HFFc6 (cell line): Measurements from ENCODE around the gene FAM221B. TPM values are rescaled to one million over a fixed set of nuclear protein-coding genes. Genes with fewer than 3 reads are reported as not detected.

ENCODE experiments used
- DNase-seq: peaks from one replicate; pipeline ENCODE4 v3.0.0-alpha.2; 2018
- H3K27ac Mint-ChIP-seq: 2 replicates; pipeline ENCODE4 v1.8.0; 2020; ENCODE audit warnings: mild to moderate bottlenecking, mixed read lengths
- H3K27me3 Mint-ChIP-seq: 2 replicates; pipeline ENCODE4 v1.8.0; 2021; ENCODE audit warnings: mild to moderate bottlenecking, moderate library complexity, mixed read lengths; ENCODE audit not compliant: insufficient read depth
- H3K36me3 Mint-ChIP-seq: 2 replicates; pipeline ENCODE4 v1.8.0; 2021; ENCODE audit warnings: low read depth, mixed read lengths
- H3K4me1 Mint-ChIP-seq: 2 replicates; pipeline ENCODE4 v1.8.0; 2020; ENCODE audit warnings: low read depth, mixed read lengths
- H3K4me3 Mint-ChIP-seq: 2 replicates; pipeline ENCODE4 v1.8.0; 2020; ENCODE audit warnings: mild to moderate bottlenecking, moderate library complexity, mixed read lengths
- H3K9me3 Mint-ChIP-seq: 2 replicates; pipeline ENCODE4 v1.8.0; 2020; ENCODE audit warnings: mild to moderate bottlenecking, mixed read lengths
- total RNA-seq, 6 experiments: library from RNA; stranded (reverse); fragmentation: NEBNext Ultra II Directional; extraction: Animal tissue kit (Norgen Biotek cat#: 25700); gene quantifications; 2 replicates in 1 of 6; 3 replicates in 5 of 6; pipeline ENCODE4 v1.2.3, GENCODE V29; 2021
- TF ChIP-seq, protein P1 (sequence below): fragments of 200-600 bp; sonication (generic); IDR thresholded peaks from 2 replicates; pipeline ENCODE4 v1.5.0; 2021; ENCODE audit warnings: antibody characterized with exemption, mild to moderate bottlenecking

Gene FAM221B
- total RNA-seq, 6 experiments from 2014 or later = not detected

DNA sequence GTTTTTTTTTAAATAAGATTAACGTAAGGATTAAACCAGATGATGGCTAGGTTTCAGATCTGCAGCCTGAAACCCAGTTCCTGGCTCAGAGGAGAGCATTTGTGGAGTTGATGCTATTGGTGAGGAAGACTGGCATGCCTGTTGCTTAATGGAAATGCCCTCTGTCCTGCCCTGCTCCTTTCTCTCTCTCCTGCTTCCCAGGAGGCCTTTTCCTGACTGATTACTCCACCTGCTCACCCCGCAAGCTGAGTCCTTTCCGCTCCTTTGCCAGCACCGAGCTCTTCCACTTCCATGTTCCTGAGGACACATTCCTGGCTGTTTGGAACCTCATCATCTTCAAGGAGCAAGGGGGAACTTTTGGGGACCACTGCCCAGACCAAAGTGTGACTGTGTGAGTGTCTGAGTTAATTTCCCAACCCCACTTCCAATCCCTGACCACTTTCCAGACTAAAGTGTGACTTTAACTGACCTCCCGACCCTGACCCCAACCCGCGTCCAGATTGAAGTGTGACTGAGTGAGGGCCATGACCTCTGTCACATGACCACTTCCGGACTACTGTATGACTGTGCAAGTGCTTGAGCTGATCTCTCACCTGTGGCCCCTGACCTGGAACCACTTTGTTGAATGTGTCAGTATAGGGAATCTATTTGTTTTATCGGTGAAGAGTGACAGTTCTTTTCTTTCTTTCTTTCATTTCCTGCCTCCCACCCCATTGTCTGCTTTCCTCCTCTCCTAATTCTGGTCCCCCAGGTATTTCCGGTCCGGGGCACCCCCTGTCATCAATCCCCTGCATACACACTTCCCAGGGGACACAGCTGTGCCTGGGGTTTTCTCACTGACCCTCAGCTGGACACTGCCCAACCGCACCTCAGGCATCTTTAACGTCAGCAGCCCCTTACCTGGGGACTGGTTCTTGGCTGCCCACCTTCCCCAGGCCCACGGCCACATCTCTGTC, 6.0 kb upstream of the FAM221B start:
- H3K4me1 Mint-ChIP-seq = peaks cover 34% of the 10 kb centered on the region
- H3K27me3 Mint-ChIP-seq = peaks cover 4% of the 10 kb centered on the region
- H3K9me3 Mint-ChIP-seq = no peaks in the 10 kb centered on the region
- no peak for DNase-seq
- no peaks in the 10 kb centered on the region; the same call in 1 of the 2 replicates for H3K36me3 Mint-ChIP-seq
- H3K27ac Mint-ChIP-seq = no peak overlapping the region
- H3K4me3 Mint-ChIP-seq = no peak overlapping the region
- TF ChIP-seq, protein P1, sequence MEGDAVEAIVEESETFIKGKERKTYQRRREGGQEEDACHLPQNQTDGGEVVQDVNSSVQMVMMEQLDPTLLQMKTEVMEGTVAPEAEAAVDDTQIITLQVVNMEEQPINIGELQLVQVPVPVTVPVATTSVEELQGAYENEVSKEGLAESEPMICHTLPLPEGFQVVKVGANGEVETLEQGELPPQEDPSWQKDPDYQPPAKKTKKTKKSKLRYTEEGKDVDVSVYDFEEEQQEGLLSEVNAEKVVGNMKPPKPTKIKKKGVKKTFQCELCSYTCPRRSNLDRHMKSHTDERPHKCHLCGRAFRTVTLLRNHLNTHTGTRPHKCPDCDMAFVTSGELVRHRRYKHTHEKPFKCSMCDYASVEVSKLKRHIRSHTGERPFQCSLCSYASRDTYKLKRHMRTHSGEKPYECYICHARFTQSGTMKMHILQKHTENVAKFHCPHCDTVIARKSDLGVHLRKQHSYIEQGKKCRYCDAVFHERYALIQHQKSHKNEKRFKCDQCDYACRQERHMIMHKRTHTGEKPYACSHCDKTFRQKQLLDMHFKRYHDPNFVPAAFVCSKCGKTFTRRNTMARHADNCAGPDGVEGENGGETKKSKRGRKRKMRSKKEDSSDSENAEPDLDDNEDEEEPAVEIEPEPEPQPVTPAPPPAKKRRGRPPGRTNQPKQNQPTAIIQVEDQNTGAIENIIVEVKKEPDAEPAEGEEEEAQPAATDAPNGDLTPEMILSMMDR = no peak

DNA sequence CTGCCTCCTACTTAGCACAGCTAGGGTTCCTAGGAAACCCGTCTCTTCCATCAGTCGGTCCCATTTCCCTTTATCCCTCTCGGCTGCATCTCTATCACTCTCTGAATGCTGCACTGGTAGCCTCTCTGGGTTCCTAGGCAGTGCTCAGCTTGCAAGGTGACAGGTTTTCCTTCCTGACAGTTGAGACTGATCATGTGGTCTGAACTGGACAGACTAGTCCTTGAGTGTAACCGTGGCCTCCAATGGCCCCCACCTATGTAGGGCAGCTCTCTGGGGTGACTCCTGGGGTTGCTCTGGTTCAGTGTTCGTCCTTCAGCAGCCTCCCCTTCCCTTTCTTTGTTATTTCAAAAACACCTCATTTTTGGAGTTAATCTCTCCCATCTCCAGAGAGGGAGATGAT, 4.3 kb upstream of the FAM221B start:
- no peak for DNase-seq
- TF ChIP-seq, protein P1 = no peak
- no peaks in the 10 kb centered on the region for H3K9me3 Mint-ChIP-seq
- H3K36me3 Mint-ChIP-seq = no peaks in the 10 kb centered on the region; the same call in 1 of the 2 replicates
- H3K27ac Mint-ChIP-seq = no peak overlapping the region
- H3K4me1 Mint-ChIP-seq = peaks cover 47% of the 10 kb centered on the region
- no peak overlapping the region for H3K4me3 Mint-ChIP-seq
- H3K27me3 Mint-ChIP-seq = no peaks in the 10 kb centered on the region; the same call in none of the 2 replicates

DNA sequence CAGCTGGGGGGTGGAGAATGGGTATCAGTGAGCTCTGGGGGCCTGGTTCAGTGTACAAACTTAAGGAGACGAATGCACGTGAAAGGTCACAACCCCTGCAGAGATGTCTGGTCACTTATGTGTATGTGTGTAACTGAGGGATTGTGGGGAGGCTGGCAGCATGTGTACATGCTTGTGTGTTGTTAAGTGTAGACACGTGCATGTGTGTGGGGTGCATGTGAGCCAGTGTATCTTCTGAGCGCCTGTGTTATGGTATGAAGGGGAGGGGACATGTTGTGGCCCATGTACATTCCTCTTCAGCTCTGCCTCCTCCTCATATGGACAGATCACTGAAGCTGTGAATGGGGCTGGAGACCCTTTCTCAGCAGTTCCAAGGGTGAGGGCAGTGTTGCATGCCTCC, 2.5 kb upstream of the FAM221B start:
- H3K27ac Mint-ChIP-seq = no peak overlapping the region
- H3K9me3 Mint-ChIP-seq = no peaks in the 10 kb centered on the region
- no peak overlapping the region for H3K4me3 Mint-ChIP-seq
- H3K4me1 Mint-ChIP-seq = peaks cover 65% of the 10 kb centered on the region
- no peaks in the 10 kb centered on the region; the same call in none of the 2 replicates for H3K27me3 Mint-ChIP-seq
- TF ChIP-seq, protein P1 = no peak
- H3K36me3 Mint-ChIP-seq = no peaks in the 10 kb centered on the region
- no peak for DNase-seq

- no peaks in the 10 kb centered on the region; the same call in 1 of the 2 replicates for H3K27me3 Mint-ChIP-seq
- H3K4me1 Mint-ChIP-seq = peaks cover 67% of the 10 kb centered on the region
- peak overlapping the region; percentile 89 for H3K4me3 Mint-ChIP-seq
- TF ChIP-seq, protein P1 = no peak
- DNase-seq = no peak
- H3K36me3 Mint-ChIP-seq = no peaks in the 10 kb centered on the region
- peak overlapping the region; percentile 81 for H3K27ac Mint-ChIP-seq
- no peaks in the 10 kb centered on the region for H3K9me3 Mint-ChIP-seq
Observed at GRCh38 chr9:35829764-35830096, 1.2 kb upstream of the FAM221B start.

DNA sequence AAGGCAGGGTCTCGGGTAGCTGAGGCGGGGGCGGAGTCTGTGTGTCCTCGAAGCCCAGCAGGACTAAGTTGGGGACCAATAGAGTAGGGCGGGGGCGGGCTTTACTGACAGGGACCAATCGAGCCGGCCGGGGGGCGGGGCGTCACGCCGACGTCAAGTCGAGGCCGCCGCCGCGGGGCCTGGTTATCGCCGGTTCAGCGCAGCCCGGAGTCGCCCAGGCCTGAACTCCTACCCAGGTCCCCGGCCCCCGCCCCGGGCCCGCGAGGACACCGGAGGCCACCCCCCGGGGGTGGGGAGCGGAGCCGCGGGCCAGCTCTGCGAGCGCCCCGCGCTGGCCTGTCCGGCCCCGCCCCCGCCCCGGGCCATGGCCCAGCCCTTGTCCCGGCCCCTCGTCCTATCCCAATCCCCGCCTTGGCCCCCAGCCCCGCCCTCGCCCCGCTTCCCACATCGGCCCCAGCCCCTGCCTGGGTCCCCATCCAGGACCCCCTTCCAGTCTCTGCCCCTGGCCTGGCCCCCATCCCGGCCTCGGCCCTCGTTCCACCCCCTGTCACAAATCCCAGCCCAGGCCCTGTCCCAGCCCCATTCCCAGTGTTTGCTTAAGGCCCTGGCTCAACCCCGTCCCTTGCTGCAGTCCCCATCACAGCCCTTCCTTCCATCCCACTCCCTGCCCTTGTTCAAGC, 692 bp upstream of the FAM221B start, which contains the start of gene TMEM8B:
TMEM8B (plus strand) TSS at position 145 of the 680 bp plus-strand sequence; CDS start at position 365, 220 bp downstream.
- TF ChIP-seq, protein P1 = no peak
- H3K27ac Mint-ChIP-seq = peak within 1 kb of the TSS; percentile 85
- peak; percentile 79 for DNase-seq
- H3K9me3 Mint-ChIP-seq = no peaks in the 10 kb centered on the region
- peak within 1 kb of the TSS; percentile 93 for H3K4me3 Mint-ChIP-seq
- peaks cover 62% of the 10 kb centered on the region for H3K4me1 Mint-ChIP-seq
- H3K27me3 Mint-ChIP-seq = no peaks in the 10 kb centered on the region; the same call in 1 of the 2 replicates
- H3K36me3 Mint-ChIP-seq = no peaks in the 10 kb centered on the region
